Body of pancreas (tissue), 4 donors: ENCODE measurements around the gene H6PD.

Experiments
- POLR2A ChIP-seq, 3 donors: fragments of 450-650 bp; IDR thresholded peaks; one replicate each; pipeline ENCODE4 v1.6.1; 2016; ENCODE audit warnings: antibody characterized with exemption in 3 of 3, mild to moderate bottlenecking in 2 of 3
- TF ChIP-seq, protein P1 (sequence below), 7 experiments: fragments of 450-650 bp in 4 of 7; fragments of 200-600 bp in 3 of 7; sonication (generic) in 3 of 7; IDR thresholded peaks; one replicate each; pipeline ENCODE4 v1.5.1; 2016 to 2019; ENCODE audit warnings: antibody characterized with exemption in 7 of 7

DNA sequence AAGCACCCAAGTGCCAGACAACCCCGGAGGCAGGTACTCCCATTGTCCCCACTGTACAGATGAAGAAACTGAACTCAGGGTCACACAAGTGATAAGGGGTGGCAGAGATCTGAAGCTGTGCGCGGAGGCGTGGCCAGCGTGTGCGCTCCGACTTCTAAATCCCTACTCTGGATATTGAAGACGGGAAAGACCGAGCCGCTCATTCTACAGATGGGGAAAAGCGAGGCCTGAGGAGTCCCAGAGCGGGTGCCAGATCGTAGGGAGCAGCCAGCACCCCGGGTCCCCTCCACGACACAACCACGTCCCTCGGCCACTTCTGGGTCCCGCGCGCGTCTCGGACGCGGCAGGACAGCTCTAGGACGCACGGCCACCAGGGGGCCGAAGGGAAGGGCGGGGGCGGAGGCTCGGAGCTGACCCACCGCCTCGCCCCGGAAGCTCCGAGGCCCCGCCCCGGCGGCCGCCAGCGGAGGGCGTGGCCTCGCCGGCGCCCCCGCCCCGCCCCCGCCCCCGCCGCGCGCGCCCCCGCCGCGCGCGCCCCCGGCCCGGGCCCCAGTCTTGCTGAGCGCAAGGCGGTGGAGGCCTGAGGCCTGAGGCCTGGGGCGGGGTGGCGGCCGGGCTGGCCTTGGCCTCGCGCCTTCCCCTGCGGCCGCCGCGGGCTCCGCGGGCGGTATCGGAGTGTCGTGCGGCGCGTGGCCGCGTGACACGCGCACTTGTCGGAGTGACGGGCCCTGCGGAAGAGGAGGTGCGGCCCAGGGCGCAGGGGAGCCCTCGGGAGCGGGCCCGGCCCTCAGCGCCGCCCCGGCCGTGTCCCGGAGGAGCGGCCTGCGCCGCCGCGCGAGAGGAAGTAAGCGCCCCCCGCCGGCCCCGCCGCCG, at the start of gene H6PD:
- TF ChIP-seq, protein P1, sequence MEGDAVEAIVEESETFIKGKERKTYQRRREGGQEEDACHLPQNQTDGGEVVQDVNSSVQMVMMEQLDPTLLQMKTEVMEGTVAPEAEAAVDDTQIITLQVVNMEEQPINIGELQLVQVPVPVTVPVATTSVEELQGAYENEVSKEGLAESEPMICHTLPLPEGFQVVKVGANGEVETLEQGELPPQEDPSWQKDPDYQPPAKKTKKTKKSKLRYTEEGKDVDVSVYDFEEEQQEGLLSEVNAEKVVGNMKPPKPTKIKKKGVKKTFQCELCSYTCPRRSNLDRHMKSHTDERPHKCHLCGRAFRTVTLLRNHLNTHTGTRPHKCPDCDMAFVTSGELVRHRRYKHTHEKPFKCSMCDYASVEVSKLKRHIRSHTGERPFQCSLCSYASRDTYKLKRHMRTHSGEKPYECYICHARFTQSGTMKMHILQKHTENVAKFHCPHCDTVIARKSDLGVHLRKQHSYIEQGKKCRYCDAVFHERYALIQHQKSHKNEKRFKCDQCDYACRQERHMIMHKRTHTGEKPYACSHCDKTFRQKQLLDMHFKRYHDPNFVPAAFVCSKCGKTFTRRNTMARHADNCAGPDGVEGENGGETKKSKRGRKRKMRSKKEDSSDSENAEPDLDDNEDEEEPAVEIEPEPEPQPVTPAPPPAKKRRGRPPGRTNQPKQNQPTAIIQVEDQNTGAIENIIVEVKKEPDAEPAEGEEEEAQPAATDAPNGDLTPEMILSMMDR (IDR thresholded peaks at IDR 0.05) = peak; percentile 56 to 95 (median 91)
- peak; percentile 65 to 85 (median 72) for TF ChIP-seq POLR2A (IDR thresholded peaks at IDR 0.05)
